ENCODE measurements around the gene NME4. TPM values are rescaled to one million over a fixed set of nuclear protein-coding genes. Genes with fewer than 3 reads are reported as not detected.
"Not testable (repeated sequence)": the region's sequence is repeated elsewhere in the genome, so short reads cannot be mapped to it uniquely, and the experiment has no call there.

NME4 gene
- total RNA-seq, 2 experiments from 2014 or later = 33.9 to 34.0 TPM

GRCh38 chr16:381012-381788 lies 15.8 kb upstream of the NME4 start:
- ChIA-PET CTCF (no interaction called here), POLR2A (interaction anchor here (0.8 to 3.2 kb wide), 3 partner anchors 11 to 407 kb away, joined by 3 to 23 read pairs (median 3); partner anchors contain the start of genes CHTF18, MRPL28 and RPUSD1)
- no peak overlapping the region for H3K27ac Mint-ChIP-seq
- peaks cover 10% of the 10 kb centered on the region for H3K27me3 Mint-ChIP-seq
- DNase-seq = peak; percentile 36
- no peaks in the 10 kb centered on the region for H3K9me3 Mint-ChIP-seq
- H3K4me1 Mint-ChIP-seq = peaks cover 24% of the 10 kb centered on the region
- H3K36me3 Mint-ChIP-seq (ENCODE audit: low read depth) = peaks cover 5% of the 10 kb centered on the region
- H3K4me3 Mint-ChIP-seq = peak overlapping the region; percentile 79

GRCh38 chr16:381789-382717 lies 14.9 kb upstream of the NME4 start, which contains the start of gene PGAP6:
PGAP6 (minus strand) TSS chr16:381978; CDS start chr16:381821, 157 bp downstream.
- Mint-ChIP-seq H3K4me3 (peak within 1 kb of the TSS; percentile 83), H3K36me3 (ENCODE audit: low read depth) (peaks cover 5% of the 10 kb centered on the region), H3K9me3 (no peaks in the 10 kb centered on the region), H3K27ac (peak within 1 kb of the TSS; percentile 61), H3K27me3 (peaks cover 10% of the 10 kb centered on the region), H3K4me1 (peaks cover 24% of the 10 kb centered on the region)
- ChIA-PET CTCF (interaction anchor here (1.5 kb wide), 1 partner anchor 275 kb away, joined by 5 read pairs; no protein-coding TSS in a partner anchor), POLR2A (interaction anchor here (0.7 to 3.2 kb wide), 4 partner anchors 11 to 30 kb away, joined by 3 to 23 read pairs (median 8); partner anchors contain the start of genes AXIN1, DECR2 and MRPL28)
- peak; percentile 76 for DNase-seq

DNA sequence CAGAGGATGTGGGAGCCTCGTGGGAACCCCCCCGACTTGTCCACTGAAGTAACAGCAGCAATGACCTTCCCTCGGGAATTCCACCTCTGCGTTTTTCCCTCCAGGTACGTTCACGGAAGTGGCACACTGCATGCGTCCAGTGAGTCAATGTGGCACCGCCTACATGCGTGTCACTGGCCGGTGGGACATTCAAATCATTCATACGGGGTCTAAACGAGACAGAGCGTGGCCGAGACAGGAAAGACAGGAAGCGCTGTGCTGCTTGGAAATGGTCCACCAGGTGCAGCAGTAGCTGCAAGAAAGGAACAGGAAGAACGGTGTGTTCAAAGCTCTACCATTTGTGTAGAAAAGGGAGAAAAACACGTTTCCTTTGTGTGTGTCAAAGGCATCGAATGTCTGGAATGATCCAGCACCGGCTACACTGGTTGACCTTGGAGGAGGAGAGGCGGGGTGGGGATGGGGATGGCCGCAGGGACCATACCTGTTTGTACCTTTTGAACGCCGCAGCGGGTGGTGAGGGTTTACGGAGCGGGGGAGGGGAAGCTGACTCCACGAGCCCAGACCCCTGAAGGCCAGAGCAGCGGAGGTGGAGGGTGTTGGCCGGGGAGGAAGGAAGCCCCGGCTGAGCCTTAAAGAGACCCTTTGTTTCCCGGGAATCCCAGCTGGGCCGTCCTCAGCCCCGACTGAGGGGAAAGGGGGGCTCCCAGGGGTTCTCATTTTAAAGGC lies 13.5 kb upstream of the NME4 start:
- H3K27ac Mint-ChIP-seq = peak overlapping the region; percentile 34

DNA sequence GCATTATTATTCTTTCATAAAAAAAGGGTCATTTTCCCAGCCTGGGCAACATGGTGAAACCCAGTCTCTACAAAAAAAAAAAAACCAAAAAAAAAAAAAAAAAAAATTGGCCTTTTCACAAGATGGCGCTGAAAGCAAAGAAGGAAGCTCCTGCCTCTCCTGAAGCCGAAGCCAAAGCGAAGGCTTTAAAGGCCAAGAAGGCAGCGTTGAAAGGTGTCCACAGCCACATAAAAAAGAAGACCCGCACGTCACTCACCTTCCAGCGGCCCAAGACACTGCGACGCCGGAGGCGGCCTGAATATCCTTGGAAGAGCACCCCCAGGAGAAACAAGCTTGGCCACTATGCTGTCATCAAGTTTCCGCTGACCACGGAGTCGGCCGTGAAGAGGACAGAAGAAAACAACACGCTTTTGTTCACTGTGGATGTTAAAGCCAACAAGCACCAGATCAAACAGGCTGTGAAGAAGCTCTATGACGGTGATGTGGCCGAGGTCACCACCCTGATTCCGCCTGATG lies 10.3 kb upstream of the NME4 start:
- Mint-ChIP-seq H3K4me1 (peaks cover 17% of the 10 kb centered on the region), H3K4me3 (no peak overlapping the region), H3K9me3 (peaks cover 4% of the 10 kb centered on the region), H3K36me3 (ENCODE audit: low read depth) (peaks cover under 1% of the 10 kb centered on the region), H3K27me3 (peaks cover 10% of the 10 kb centered on the region), H3K27ac (no peak overlapping the region)
- DNase-seq = no peak
- POLR2A ChIA-PET = interaction anchor here (0.7 to 1.2 kb wide), 2 partner anchors 15 to 327 kb away, joined by 3 to 4 read pairs; partner anchors contain the start of gene DECR2
- CTCF ChIA-PET = interaction anchor here (0.6 to 1.2 kb wide), 4 partner anchors 54 to 153 kb away, joined by 3 read pairs; no protein-coding TSS in a partner anchor

More for the DNA sequence above, 13.5 kb upstream of the NME4 start:
- DNase-seq = peak; percentile 41
- Mint-ChIP-seq H3K4me1 (peaks cover 24% of the 10 kb centered on the region), H3K4me3 (peak overlapping the region; percentile 83), H3K9me3 (no peaks in the 10 kb centered on the region), H3K36me3 (ENCODE audit: low read depth) (peaks cover 5% of the 10 kb centered on the region), H3K27me3 (peaks cover 10% of the 10 kb centered on the region)
- POLR2A ChIA-PET = interaction anchor here (2.1 to 3.2 kb wide), 2 partner anchors 13 to 17 kb away, joined by 12 to 23 read pairs; partner anchors contain the start of genes DECR2 and MRPL28
- CTCF ChIA-PET = interaction anchor here (0.6 to 1.5 kb wide), 2 partner anchors 12 to 277 kb away, joined by 3 to 5 read pairs; no protein-coding TSS in a partner anchor

DNA sequence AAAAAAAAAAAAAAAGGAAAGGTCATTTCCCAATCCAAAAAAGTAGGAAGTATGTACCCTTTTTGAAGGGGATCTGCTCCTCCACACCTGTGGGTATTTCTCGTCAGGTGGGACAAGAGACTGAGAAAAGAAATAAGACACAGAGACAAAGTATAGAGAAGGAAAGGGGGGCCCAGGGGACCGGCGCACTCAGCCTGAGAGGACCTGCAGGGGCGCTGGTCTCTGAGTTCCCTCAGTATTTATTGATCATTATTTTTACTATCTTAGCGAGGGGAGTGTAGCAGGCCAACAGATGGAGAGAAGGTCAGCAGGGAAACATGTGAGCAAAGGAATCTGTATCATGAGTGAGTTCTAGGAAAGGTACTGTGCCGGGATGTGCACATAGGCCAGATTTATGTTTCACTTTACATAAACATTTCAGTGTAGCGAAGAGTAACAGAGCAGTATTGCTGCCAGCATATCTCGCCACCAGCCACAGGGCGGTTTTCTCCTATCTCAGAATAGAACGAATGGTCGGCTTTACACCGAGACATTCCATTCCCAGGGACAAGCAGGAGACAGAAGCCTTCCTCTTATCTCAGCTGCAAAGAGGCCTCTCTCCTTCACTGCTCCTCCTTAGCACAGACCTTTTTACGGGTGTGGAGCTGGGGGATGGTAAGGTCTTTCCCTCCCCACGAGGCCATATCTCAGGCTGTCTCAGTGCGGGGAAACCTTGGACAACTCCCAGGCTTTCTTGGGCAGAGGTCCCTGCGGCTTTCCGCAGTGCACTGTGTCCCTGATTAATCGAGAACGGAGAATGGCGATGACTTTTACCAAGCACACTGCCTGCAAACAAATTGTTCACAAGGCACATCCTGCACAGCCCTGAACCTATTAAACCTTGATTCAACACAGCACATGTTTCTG lies 9.0 kb upstream of the NME4 start:
- H3K27me3 Mint-ChIP-seq; DNase-seq; H3K36me3 Mint-ChIP-seq (ENCODE audit: low read depth); H3K27ac Mint-ChIP-seq; H3K4me3 Mint-ChIP-seq; H3K9me3 Mint-ChIP-seq; POLR2A ChIA-PET: not testable (repeated sequence)
- CTCF ChIA-PET = interaction anchor here (0.7 kb wide), 1 partner anchor 184 kb away, joined by 3 read pairs; no protein-coding TSS in a partner anchor
- H3K4me1 Mint-ChIP-seq = peaks cover 23% of the 10 kb centered on the region

DNA sequence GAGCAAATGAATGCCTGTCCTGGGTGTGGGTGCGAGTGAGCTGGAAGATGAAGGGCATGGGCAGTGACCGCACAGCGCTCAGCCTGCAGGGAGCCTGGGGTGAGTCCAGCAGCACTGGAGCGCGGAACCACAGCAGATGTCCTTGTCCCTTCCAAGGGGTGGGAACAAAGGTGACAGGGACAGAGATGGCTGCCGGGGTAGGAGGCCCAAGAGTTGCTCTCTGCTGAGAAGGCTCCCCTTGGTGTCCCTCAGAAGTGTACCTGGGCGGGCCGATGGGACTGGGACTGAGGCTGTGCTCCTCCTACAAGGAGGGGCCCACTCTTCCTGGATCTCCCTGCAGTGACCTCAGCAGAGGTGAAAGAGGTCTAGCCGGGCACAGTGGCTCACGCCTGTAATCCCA lies 7.6 kb upstream of the NME4 start:
- H3K27me3 Mint-ChIP-seq = no peaks in the 10 kb centered on the region
- ChIA-PET POLR2A (no interaction called here), CTCF (no interaction called here)
- peaks cover 8% of the 10 kb centered on the region for H3K9me3 Mint-ChIP-seq
- no peak overlapping the region for H3K27ac Mint-ChIP-seq
- peaks cover 17% of the 10 kb centered on the region for H3K4me1 Mint-ChIP-seq
- H3K36me3 Mint-ChIP-seq (ENCODE audit: low read depth) = peaks cover 4% of the 10 kb centered on the region
- no peak overlapping the region for H3K4me3 Mint-ChIP-seq
- DNase-seq = no peak

GRCh38 chr16:391885-392335 lies 5.1 kb upstream of the NME4 start:
- Mint-ChIP-seq H3K4me3 (no peak overlapping the region), H3K27me3 (peaks cover 11% of the 10 kb centered on the region), H3K9me3 (peaks cover 8% of the 10 kb centered on the region), H3K4me1 (peaks cover 25% of the 10 kb centered on the region), H3K27ac (peak overlapping the region; percentile 64), H3K36me3 (ENCODE audit: low read depth) (peaks cover 4% of the 10 kb centered on the region)
- CTCF ChIA-PET = interaction anchor here (1.0 kb wide), 2 partner anchors 96 to 104 kb away, joined by 3 read pairs; no protein-coding TSS in a partner anchor
- POLR2A ChIA-PET = interaction anchor here (1.3 kb wide), 1 partner anchor 9 kb away, joined by 5 read pairs; the partner anchor contains the start of gene DECR2
- peak; percentile 78 for DNase-seq

- no peak for DNase-seq
- Mint-ChIP-seq H3K9me3 (peaks cover 8% of the 10 kb centered on the region), H3K36me3 (ENCODE audit: low read depth) (peaks cover 4% of the 10 kb centered on the region), H3K4me3 (no peak overlapping the region), H3K27ac (peak overlapping the region; percentile 64), H3K27me3 (peaks cover 11% of the 10 kb centered on the region), H3K4me1 (peaks cover 25% of the 10 kb centered on the region)
- ChIA-PET CTCF (interaction anchor here (1.0 kb wide), 1 partner anchor 103 kb away, joined by 3 read pairs; no protein-coding TSS in a partner anchor), POLR2A (interaction anchor here (1.3 kb wide), 1 partner anchor 9 kb away, joined by 5 read pairs; the partner anchor contains the start of gene DECR2)
Observed at GRCh38 chr16:392450-393030, 4.5 kb upstream of the NME4 start.

GRCh38 chr16:396199-396598 lies 800 bp upstream of the NME4 start:
- H3K4me3 Mint-ChIP-seq = peak overlapping the region; percentile 76
- POLR2A ChIA-PET = no interaction called here
- no peak overlapping the region for H3K27ac Mint-ChIP-seq
- peaks cover 11% of the 10 kb centered on the region for H3K27me3 Mint-ChIP-seq
- H3K4me1 Mint-ChIP-seq = peaks cover 43% of the 10 kb centered on the region
- peaks cover 5% of the 10 kb centered on the region for H3K9me3 Mint-ChIP-seq
- peaks cover 4% of the 10 kb centered on the region for H3K36me3 Mint-ChIP-seq (ENCODE audit: low read depth)
- CTCF ChIA-PET = no interaction called here
- DNase-seq = no peak

- POLR2A ChIA-PET = no interaction called here
- no peak for DNase-seq
- Mint-ChIP-seq H3K4me1 (peaks cover 43% of the 10 kb centered on the region), H3K36me3 (ENCODE audit: low read depth) (peaks cover 4% of the 10 kb centered on the region), H3K4me3 (peak overlapping the region; percentile 76), H3K9me3 (peaks cover 5% of the 10 kb centered on the region), H3K27me3 (peaks cover 11% of the 10 kb centered on the region), H3K27ac (no peak overlapping the region)
- CTCF ChIA-PET = no interaction called here
Observed at GRCh38 chr16:396605-397004, 394 bp upstream of the NME4 start.

Data from activated CD4-positive, alpha-beta memory T cell treated with anti-CD3 and anti-CD28 coated beads, Interleukin-2, amount 10 ng/mL, durations not matched to agents 7 days and 5 days (primary cell).